ENCODE measurements around the gene GOLGA3. TPM values are rescaled to one million over a fixed set of nuclear protein-coding genes. Genes with fewer than 3 reads are reported as not detected.
A peak's percentile ranks its signal among the peaks of the same experiment; 100 is the strongest.
"Not testable (repeated sequence)": the region's sequence is repeated elsewhere in the genome, so short reads cannot be mapped to it uniquely, and the experiment has no call there.

Gene GOLGA3, protein sequence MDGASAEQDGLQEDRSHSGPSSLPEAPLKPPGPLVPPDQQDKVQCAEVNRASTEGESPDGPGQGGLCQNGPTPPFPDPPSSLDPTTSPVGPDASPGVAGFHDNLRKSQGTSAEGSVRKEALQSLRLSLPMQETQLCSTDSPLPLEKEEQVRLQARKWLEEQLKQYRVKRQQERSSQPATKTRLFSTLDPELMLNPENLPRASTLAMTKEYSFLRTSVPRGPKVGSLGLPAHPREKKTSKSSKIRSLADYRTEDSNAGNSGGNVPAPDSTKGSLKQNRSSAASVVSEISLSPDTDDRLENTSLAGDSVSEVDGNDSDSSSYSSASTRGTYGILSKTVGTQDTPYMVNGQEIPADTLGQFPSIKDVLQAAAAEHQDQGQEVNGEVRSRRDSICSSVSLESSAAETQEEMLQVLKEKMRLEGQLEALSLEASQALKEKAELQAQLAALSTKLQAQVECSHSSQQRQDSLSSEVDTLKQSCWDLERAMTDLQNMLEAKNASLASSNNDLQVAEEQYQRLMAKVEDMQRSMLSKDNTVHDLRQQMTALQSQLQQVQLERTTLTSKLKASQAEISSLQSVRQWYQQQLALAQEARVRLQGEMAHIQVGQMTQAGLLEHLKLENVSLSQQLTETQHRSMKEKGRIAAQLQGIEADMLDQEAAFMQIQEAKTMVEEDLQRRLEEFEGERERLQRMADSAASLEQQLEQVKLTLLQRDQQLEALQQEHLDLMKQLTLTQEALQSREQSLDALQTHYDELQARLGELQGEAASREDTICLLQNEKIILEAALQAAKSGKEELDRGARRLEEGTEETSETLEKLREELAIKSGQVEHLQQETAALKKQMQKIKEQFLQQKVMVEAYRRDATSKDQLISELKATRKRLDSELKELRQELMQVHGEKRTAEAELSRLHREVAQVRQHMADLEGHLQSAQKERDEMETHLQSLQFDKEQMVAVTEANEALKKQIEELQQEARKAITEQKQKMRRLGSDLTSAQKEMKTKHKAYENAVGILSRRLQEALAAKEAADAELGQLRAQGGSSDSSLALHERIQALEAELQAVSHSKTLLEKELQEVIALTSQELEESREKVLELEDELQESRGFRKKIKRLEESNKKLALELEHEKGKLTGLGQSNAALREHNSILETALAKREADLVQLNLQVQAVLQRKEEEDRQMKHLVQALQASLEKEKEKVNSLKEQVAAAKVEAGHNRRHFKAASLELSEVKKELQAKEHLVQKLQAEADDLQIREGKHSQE (N-terminal part only)
- 10 to 100 TPM; 51.7 to 76.7 (median 58.5) TPM for total RNA-seq

DNA sequence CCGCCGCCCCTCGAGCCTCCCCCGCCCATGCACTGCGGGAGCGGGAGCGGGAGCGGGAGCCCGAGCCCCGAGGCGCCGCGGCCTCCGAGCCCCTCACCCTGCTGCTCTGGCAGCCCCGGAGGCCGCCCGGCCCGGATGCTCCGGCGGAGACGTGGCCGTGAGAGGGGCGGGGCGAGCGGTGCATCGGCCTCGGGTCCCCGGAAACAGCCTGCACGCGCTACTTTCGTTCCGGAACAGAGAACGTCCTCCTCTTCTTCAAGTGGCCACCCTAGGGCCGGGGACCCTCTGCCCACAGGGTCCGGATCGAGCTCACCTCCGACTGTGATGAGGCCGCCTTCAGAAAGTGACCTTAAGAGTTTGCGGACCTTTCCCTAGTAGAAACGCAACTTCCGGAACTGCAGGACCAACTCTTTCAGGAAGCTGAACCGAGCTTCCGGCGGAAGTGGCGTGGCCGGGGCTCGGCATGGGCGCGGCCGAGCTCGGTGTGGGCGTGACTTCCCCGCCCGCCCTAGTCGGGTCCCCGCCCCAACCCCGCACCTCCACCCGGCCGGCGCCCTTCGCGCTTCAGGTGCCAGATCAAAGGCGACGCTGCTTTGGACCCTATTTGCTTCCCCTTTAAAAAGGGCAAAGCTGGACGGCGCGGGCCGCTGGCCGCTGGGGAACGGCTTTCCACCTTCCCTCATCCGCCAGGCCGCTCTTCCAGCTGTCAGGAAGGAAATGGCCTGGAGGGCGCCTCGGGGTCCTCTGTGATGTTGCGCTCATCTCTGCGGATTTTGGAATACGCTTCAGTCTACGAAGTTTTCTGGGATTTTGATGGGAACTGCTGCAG is at the start of gene GOLGA3:
TSS of gene GOLGA3 (minus strand) at position 164 of the 829 bp plus-strand sequence. CDS start 6,741 bp downstream, outside the sequence.
- no peaks in the 10 kb centered on the region for H3K36me3 ChIP-seq

DNA sequence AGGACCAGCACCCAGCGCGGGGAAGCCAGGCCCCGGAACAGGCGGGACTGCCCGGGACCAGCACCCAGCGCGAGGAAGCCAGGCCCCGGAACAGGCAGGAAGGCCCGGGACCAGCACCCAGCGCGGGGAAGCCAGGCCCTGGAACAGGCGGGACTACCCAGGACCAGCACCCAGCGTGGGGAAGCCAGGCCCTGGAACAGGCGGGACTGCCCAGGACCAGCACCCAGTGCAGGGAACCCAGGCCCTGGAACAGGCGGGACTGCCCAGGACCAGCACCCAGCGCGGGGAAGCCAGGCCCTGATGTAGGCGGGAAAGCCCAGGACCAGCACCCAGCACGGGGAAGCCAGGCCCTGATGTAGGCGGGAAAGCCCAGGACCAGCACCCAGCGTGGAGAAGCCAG is 46.0 kb upstream of the GOLGA3 start:
- H3K9me3 ChIP-seq; H3K4me3 ChIP-seq; H3K27ac ChIP-seq; DNase-seq (ENCODE audit: low spot score in 2 of 2); H3K27me3 ChIP-seq; H3K4me1 ChIP-seq; H3K36me3 ChIP-seq; intact Hi-C loops (cut with DNase I; ENCODE audit: low total_unique reads): not testable (repeated sequence)

More for the DNA sequence above, at the start of gene GOLGA3:
- Histone ChIP-seq H3K4me1 (peaks cover 0 to 5% of the 10 kb centered on the region in 2 donors), H3K4me3 (peak within 1 kb of the TSS; percentile 67 to 90 (median 75)), H3K27me3 (no peaks in the 10 kb centered on the region), H3K27ac (peak within 1 kb of the TSS; percentile 98), H3K9me3 (no peaks in the 10 kb centered on the region)
- peak; percentile 88 to 93 for DNase-seq (ENCODE audit: low spot score in 2 of 2)
- TF ChIP-seq POLR2A (IDR thresholded peaks at IDR 0.05) (peak; percentile 34), POLR2AphosphoS5 (IDR thresholded peaks at IDR 0.05) (peak; percentile 86 to 94 (median 93))
- TF ChIP-seq, protein P1, sequence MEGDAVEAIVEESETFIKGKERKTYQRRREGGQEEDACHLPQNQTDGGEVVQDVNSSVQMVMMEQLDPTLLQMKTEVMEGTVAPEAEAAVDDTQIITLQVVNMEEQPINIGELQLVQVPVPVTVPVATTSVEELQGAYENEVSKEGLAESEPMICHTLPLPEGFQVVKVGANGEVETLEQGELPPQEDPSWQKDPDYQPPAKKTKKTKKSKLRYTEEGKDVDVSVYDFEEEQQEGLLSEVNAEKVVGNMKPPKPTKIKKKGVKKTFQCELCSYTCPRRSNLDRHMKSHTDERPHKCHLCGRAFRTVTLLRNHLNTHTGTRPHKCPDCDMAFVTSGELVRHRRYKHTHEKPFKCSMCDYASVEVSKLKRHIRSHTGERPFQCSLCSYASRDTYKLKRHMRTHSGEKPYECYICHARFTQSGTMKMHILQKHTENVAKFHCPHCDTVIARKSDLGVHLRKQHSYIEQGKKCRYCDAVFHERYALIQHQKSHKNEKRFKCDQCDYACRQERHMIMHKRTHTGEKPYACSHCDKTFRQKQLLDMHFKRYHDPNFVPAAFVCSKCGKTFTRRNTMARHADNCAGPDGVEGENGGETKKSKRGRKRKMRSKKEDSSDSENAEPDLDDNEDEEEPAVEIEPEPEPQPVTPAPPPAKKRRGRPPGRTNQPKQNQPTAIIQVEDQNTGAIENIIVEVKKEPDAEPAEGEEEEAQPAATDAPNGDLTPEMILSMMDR (IDR thresholded peaks at IDR 0.05) = no peak
- intact Hi-C loops (cut with DNase I; ENCODE audit: low total_unique reads) = no loop called here

DNA sequence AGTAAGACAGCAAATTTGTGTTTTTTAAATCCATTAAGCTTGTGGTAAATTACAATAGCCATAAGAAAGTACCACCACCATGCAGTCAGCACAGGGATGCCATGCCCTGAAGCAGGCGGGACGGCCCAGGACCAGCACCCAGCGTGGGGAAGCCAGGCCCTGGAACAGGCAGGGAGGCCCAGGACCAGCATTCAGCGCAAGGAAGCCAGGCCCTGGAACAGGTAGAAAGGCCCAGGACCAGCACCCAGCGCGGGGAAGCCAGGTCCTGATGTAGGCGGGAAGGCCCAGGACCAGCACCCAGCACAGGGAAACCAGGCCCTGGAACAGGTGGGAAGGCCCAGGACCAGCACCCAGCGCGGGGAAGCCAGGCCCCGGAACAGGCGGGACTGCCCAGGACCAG is 45.5 kb upstream of the GOLGA3 start:
- Histone ChIP-seq H3K4me3 (no peak overlapping the region), H3K27me3 (no peaks in the 10 kb centered on the region), H3K4me1 (no peaks in the 10 kb centered on the region), H3K36me3 (no peaks in the 10 kb centered on the region), H3K9me3 (no peaks in the 10 kb centered on the region), H3K27ac (no peak overlapping the region)
- no peak for DNase-seq (ENCODE audit: low spot score in 2 of 2)
- intact Hi-C loops (cut with DNase I; ENCODE audit: low total_unique reads) = no loop called here
- TF ChIP-seq POLR2AphosphoS5 (IDR thresholded peaks at IDR 0.05) (no peak), POLR2A (IDR thresholded peaks at IDR 0.05) (no peak)
- TF ChIP-seq, protein P1 (IDR thresholded peaks at IDR 0.05) = no peak

DNA sequence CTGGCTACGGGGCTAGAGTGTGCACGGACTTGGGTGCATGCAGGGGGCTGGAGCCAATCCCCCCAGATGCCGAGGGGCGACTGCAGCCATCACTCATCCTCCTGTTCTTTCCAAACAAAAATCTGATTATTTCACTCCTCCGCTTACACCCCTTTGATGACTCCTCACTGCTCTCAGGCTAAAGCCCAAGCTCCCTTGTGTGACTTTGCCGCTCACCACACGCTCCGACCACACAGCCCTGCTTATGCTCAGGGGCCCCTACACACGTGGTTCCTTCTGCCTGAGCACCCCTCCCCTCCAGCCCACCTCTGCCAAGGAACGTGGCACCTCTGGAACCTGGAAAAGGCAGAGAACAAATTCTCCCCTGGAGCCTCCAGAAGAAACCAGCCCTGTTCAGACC is 45.1 kb upstream of the GOLGA3 start:
- DNase-seq (ENCODE audit: low spot score in 2 of 2) = no peak
- Histone ChIP-seq H3K27me3 (no peaks in the 10 kb centered on the region), H3K27ac (no peak overlapping the region), H3K36me3 (no peaks in the 10 kb centered on the region), H3K4me3 (no peak overlapping the region), H3K9me3 (no peaks in the 10 kb centered on the region), H3K4me1 (no peaks in the 10 kb centered on the region)
- TF ChIP-seq, protein P1 (IDR thresholded peaks at IDR 0.05) = no peak
- TF ChIP-seq POLR2A (IDR thresholded peaks at IDR 0.05) (no peak), POLR2AphosphoS5 (IDR thresholded peaks at IDR 0.05) (no peak)
- intact Hi-C loops (cut with DNase I; ENCODE audit: low total_unique reads) = no loop called here
